Measurements from ENCODE around the gene TBX2.

Gene TBX2

DNA sequence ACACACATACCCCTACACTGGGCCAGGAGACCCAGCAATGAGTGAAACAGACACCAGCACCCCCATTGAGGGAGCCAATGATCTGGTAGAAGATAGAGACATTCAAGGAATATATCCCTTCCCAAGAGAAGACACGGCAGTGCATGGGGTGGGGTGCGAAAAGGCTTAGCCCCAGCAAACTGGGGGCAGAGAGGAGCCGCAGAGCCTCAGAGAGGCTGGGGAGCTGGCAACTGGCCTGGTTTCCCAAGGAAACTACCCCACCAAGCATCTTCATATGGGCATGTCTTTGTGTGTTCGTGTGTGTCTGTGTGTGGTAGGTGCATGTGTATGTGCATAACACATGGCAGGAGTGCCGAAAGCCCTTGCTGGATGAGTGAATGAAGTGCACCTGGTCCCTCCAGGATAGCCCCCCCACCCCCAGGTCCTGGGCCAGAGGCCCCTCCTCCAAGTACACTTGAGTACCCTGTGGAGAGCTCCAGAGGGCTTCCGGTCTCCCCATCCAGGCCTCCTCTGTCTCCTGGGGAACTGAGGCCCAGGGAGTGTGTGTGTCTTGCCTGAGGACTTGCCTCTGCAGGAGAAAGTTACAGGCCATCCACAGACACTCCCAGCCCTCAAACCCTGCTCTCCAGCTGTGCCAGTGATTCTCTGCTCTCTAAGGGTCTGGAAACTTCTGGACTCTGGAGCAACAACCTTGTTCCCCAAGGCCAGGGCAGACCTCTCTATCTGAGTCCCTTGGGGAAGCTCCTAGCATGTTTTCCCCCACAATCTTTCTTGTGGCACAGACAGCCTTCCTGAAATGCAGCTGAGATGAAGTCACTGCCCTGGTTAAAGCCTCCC, 15.9 kb downstream of the TBX2 start:
- DNase-seq: no peak

DNA sequence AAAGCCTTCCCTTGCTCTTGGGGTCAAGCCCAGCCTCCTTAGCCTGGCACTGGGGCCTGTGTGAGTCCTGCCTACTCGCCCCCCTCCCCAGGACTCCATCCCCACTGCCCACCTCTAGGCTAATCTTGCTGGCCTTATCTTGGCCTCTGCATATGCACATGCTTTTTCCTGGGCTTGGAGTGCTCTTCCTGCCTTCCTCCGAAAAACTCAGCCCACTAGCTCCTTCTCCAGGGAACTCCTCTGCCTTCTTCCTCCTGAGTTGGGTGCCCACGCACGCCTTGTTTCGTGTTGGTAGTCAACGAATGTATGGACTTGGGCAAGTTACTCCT, 16.5 kb downstream of the TBX2 start:
- H3K4me1 ChIP-seq (ENCODE audit: control insufficient read depth, insufficient read depth, low read length, poor library complexity, severe bottlenecking): peaks cover 20% of the 10 kb centered on the region

More for the DNA sequence above, 15.9 kb downstream of the TBX2 start:
- Histone ChIP-seq H3K4me3 (ENCODE audit: insufficient read depth, low read depth, low read length, poor library complexity, severe bottlenecking) (no peak overlapping the region), H3K36me3 (ENCODE audit: control insufficient read depth, insufficient read depth, low read length) (no peaks in the 10 kb centered on the region), H3K27me3 (replicated peaks; ENCODE audit: control insufficient read depth, insufficient read depth, low read length, poor library complexity, severe bottlenecking) (peaks cover 15% of the 10 kb centered on the region), H3K27ac (ENCODE audit: insufficient read depth, low read length, poor library complexity, severe bottlenecking) (no peak overlapping the region), H3K4me1 (ENCODE audit: control insufficient read depth, insufficient read depth, low read length, poor library complexity, severe bottlenecking) (peaks cover 26% of the 10 kb centered on the region), H3K9me3 (ENCODE audit: control insufficient read depth, low read length) (no peaks in the 10 kb centered on the region)

DNA sequence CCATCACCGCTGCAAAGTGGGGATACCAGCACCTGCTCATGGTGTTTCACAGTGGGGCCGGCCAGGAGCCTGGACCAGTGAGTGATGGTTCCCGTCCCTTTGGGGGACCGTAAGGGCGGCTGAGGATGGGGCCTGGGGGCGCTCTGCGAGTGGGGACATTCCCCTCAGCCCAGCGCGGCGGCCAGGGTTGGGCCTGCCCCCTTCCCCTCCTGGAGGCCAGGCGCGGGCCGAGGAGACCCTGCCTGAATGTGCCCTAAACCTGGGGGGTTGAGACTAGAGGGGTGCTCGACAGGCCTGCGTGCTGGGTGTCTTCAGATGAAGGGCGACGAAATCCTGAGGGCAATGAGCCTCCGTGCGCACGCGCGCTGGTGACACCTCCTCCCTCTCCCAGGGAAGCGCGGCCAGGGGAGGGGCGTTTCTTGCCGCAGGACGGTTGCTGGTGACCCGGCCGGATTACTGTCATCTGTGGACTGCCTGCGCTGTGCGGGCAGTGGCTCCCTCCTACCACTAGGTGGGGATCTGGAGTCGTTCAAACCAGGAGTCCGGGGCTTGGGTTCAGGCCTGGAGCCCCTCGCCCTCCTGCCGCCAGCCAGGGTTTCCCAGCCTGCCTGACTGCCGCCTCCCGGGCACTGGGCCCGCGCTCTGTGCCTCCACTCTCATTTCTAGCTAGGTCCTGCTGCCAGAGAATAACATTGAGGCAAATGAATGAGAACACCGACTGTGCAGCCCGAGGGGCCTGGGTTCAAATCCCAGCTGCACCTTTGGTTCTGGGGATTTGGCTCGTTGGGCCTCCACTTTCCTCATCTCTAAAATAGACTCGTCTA, 17.1 kb downstream of the TBX2 start:
- peak in 1 of 3 donors; percentile 40 for DNase-seq
- Histone ChIP-seq H3K4me3 (ENCODE audit: insufficient read depth, low read depth, low read length, poor library complexity, severe bottlenecking) (no peak overlapping the region), H3K4me1 (ENCODE audit: control insufficient read depth, insufficient read depth, low read length, poor library complexity, severe bottlenecking) (peaks cover 15% of the 10 kb centered on the region), H3K27me3 (replicated peaks; ENCODE audit: control insufficient read depth, insufficient read depth, low read length, poor library complexity, severe bottlenecking) (peaks cover 6% of the 10 kb centered on the region), H3K9me3 (ENCODE audit: control insufficient read depth, low read length) (no peaks in the 10 kb centered on the region), H3K27ac (ENCODE audit: insufficient read depth, low read length, poor library complexity, severe bottlenecking) (no peak overlapping the region), H3K36me3 (ENCODE audit: control insufficient read depth, insufficient read depth, low read length) (no peaks in the 10 kb centered on the region)

More for the DNA sequence above, 16.5 kb downstream of the TBX2 start:
- Histone ChIP-seq H3K27me3 (replicated peaks; ENCODE audit: control insufficient read depth, insufficient read depth, low read length, poor library complexity, severe bottlenecking) (peaks cover 11% of the 10 kb centered on the region), H3K4me3 (ENCODE audit: insufficient read depth, low read depth, low read length, poor library complexity, severe bottlenecking) (no peak overlapping the region), H3K27ac (ENCODE audit: insufficient read depth, low read length, poor library complexity, severe bottlenecking) (no peak overlapping the region), H3K36me3 (ENCODE audit: control insufficient read depth, insufficient read depth, low read length) (no peaks in the 10 kb centered on the region), H3K9me3 (ENCODE audit: control insufficient read depth, low read length) (no peaks in the 10 kb centered on the region)
- DNase-seq: no peak

DNA sequence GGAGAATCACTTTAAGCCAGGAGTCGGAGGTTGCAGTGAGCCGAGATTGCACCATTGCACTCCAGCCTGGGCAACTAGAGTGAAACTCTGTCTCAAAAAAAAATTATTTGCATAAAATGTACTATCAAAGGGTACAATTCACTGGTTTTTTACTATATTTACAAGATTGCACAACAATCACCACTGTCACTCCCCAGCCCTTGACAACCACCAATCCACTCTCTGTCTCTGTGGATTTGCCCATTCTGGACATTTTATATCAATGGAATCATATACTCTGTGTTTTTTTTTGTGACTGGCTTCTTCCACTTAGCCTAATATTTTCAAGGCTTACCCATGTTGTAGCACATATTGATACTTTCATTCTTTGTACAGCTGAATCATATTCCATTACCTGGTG, 18.8 kb downstream of the TBX2 start:
- no peak overlapping the region for H3K27ac ChIP-seq (ENCODE audit: insufficient read depth, low read length, poor library complexity, severe bottlenecking)
- H3K9me3 ChIP-seq (ENCODE audit: control insufficient read depth, low read length): no peaks in the 10 kb centered on the region
- no peaks in the 10 kb centered on the region for H3K27me3 ChIP-seq (replicated peaks; ENCODE audit: control insufficient read depth, insufficient read depth, low read length, poor library complexity, severe bottlenecking)
- no peak overlapping the region for H3K4me3 ChIP-seq (ENCODE audit: insufficient read depth, low read depth, low read length, poor library complexity, severe bottlenecking)
- no peak for DNase-seq
- H3K4me1 ChIP-seq (ENCODE audit: control insufficient read depth, insufficient read depth, low read length, poor library complexity, severe bottlenecking): peaks cover 7% of the 10 kb centered on the region
- H3K36me3 ChIP-seq (ENCODE audit: control insufficient read depth, insufficient read depth, low read length): no peaks in the 10 kb centered on the region

DNA sequence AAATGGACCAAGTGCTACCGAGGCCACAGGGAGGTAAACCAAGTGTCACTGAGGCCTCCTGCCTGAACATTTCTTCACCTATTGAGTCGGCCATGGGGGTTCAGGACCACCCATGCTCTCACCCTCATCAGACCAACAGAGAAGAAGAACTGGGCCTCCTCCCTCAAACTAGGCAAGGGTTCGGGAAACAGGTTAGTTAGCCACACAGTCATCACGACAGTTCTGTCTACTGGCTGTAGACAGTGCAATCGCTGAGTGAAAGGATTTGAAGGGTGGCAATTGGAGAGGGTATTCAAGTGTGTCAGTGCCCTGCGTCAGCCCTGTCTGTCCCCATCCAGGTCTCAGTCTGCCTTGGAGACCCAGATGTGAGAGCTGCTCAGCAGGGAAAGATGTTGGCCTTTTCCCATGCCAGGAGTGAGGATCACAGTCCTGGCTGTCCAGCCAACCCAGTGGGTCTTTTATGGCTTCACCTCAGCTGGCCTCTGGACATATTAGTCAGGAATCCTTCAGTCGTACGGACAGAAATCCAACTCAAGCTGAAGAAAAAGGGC, 19.9 kb downstream of the TBX2 start:
- H3K27me3 ChIP-seq (replicated peaks; ENCODE audit: control insufficient read depth, insufficient read depth, low read length, poor library complexity, severe bottlenecking): no peaks in the 10 kb centered on the region
- H3K4me1 ChIP-seq (ENCODE audit: control insufficient read depth, insufficient read depth, low read length, poor library complexity, severe bottlenecking): peaks cover 7% of the 10 kb centered on the region
- no peaks in the 10 kb centered on the region for H3K36me3 ChIP-seq (ENCODE audit: control insufficient read depth, insufficient read depth, low read length)
- no peak for DNase-seq
- H3K27ac ChIP-seq (ENCODE audit: insufficient read depth, low read length, poor library complexity, severe bottlenecking): no peak overlapping the region
- H3K9me3 ChIP-seq (ENCODE audit: control insufficient read depth, low read length): no peaks in the 10 kb centered on the region
- H3K4me3 ChIP-seq (ENCODE audit: insufficient read depth, low read depth, low read length, poor library complexity, severe bottlenecking): no peak overlapping the region

DNA sequence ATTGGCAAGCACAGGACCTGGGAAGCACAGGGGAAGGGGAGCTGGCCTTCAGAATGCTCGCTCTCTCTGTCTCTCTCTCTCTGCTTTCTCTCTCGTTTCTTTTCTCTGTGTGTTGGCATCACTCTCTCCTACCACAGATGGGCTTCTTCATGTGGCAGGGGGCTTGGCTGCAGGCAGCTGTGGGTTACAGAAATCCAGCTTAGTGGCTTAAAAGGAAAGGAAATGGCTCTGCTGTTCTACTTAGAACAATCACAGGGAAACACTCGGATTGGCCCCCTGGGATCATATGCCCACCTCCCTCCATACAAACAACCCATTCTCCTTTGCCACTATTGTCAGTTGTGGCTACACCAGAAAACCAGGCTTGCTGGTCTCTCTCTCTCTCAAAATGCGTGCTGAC, 20.4 kb downstream of the TBX2 start:
- H3K27me3 ChIP-seq (replicated peaks; ENCODE audit: control insufficient read depth, insufficient read depth, low read length, poor library complexity, severe bottlenecking): no peaks in the 10 kb centered on the region
- H3K4me3 ChIP-seq (ENCODE audit: insufficient read depth, low read depth, low read length, poor library complexity, severe bottlenecking): no peak overlapping the region
- no peaks in the 10 kb centered on the region for H3K36me3 ChIP-seq (ENCODE audit: control insufficient read depth, insufficient read depth, low read length)

DNA sequence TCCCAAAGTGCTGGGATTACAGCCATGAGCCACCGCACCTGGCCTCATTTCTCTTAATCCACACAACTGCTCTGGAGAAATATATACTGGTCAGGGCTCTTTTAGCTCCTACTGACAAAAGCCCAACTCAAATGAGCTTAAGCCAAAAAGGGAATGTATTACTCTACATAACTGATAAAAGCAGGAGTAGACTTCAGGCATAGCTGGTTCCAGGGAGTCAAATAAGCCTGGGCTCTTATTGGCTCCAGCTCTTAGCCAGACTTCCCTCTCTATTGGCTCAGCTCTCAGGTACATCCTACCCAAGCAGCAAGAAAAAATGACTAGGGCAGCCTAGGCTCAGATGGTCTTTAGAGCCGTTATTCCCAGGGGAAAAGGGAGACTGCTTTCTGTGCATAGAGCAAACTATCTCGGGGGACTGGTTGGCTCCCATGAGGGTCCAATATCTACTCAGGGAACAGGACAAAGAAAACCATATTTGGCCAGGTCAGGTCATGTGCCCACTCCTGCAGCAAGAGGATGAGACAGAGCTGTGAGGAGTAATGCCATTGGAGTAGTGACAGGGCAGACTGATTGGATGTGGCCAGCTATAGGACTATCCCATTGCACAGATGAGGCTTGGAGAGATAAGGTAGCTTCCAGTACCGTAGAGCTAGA, 21.2 kb downstream of the TBX2 start:
- peaks cover 7% of the 10 kb centered on the region for H3K4me1 ChIP-seq (ENCODE audit: control insufficient read depth, insufficient read depth, low read length, poor library complexity, severe bottlenecking)
- H3K27ac ChIP-seq (ENCODE audit: insufficient read depth, low read length, poor library complexity, severe bottlenecking): no peak overlapping the region
- H3K4me3 ChIP-seq (ENCODE audit: insufficient read depth, low read depth, low read length, poor library complexity, severe bottlenecking): no peak overlapping the region
- H3K36me3 ChIP-seq (ENCODE audit: control insufficient read depth, insufficient read depth, low read length): no peaks in the 10 kb centered on the region
- no peak for DNase-seq
- no peaks in the 10 kb centered on the region for H3K9me3 ChIP-seq (ENCODE audit: control insufficient read depth, low read length)
- H3K27me3 ChIP-seq (replicated peaks; ENCODE audit: control insufficient read depth, insufficient read depth, low read length, poor library complexity, severe bottlenecking): no peaks in the 10 kb centered on the region

More for the DNA sequence above, 20.4 kb downstream of the TBX2 start:
- peaks cover 7% of the 10 kb centered on the region for H3K4me1 ChIP-seq (ENCODE audit: control insufficient read depth, insufficient read depth, low read length, poor library complexity, severe bottlenecking)
- no peak for DNase-seq
- no peak overlapping the region for H3K27ac ChIP-seq (ENCODE audit: insufficient read depth, low read length, poor library complexity, severe bottlenecking)
- no peaks in the 10 kb centered on the region for H3K9me3 ChIP-seq (ENCODE audit: control insufficient read depth, low read length)

DNA sequence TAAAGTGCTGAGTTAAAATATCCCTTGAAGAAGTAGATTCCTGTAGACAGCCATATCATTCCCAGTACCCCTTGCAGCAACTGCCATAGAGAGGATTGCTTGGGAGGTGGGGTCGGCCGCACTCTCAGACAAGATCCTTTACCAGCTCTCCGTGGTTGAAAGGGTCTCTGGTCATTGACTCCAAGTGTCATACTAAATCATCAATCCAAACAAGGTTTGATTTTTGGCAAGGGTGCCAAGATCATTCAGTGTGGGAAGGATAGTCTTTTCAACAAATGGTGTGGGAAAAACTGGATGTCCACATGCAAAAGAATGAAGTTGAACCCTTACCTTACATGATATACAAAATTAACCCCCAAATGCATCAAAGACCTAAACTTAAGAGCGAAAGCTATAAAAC, 21.8 kb downstream of the TBX2 start:
- Histone ChIP-seq H3K27ac (ENCODE audit: insufficient read depth, low read length, poor library complexity, severe bottlenecking) (no peak overlapping the region), H3K4me3 (ENCODE audit: insufficient read depth, low read depth, low read length, poor library complexity, severe bottlenecking) (no peak overlapping the region), H3K36me3 (ENCODE audit: control insufficient read depth, insufficient read depth, low read length) (no peaks in the 10 kb centered on the region), H3K9me3 (ENCODE audit: control insufficient read depth, low read length) (no peaks in the 10 kb centered on the region), H3K4me1 (ENCODE audit: control insufficient read depth, insufficient read depth, low read length, poor library complexity, severe bottlenecking) (peaks cover 7% of the 10 kb centered on the region), H3K27me3 (replicated peaks; ENCODE audit: control insufficient read depth, insufficient read depth, low read length, poor library complexity, severe bottlenecking) (no peaks in the 10 kb centered on the region)
- no peak for DNase-seq

DNA sequence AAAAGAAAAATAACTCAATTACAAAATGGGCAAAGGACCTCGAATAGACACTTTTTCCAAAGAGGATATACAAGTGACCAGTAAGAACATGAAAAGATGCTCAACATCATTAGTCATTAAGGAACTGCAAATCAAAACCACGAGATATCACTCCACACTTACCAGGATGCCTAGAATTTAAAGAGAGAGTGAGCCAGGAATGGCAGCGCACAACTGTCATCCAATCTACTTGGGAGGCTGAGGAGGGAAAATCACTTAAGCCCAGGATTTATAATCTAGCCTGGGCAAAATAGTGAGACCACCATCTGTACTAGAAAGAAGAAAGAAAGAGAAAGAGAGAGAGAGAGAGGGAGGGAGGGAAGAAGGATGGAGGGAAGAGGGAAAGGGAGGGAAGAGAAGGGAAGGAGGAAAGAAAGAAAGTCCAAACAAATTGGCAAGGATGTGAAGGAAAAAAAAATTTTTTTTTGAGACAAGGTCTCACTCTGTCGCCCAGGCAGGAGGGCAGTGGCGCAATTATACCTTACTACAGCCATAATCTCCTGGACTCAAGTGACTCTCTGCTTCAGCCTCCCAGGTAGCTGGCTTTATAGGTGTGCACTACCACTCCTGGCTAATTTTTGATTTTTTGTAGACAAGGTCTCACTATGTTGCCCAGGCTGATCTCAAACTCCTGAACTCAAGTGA, 22.6 kb downstream of the TBX2 start:
- H3K36me3 ChIP-seq (ENCODE audit: control insufficient read depth, insufficient read depth, low read length): no peaks in the 10 kb centered on the region
- H3K27ac ChIP-seq (ENCODE audit: insufficient read depth, low read length, poor library complexity, severe bottlenecking): no peak overlapping the region
- DNase-seq: no peak
- no peaks in the 10 kb centered on the region for H3K27me3 ChIP-seq (replicated peaks; ENCODE audit: control insufficient read depth, insufficient read depth, low read length, poor library complexity, severe bottlenecking)
- no peak overlapping the region for H3K4me3 ChIP-seq (ENCODE audit: insufficient read depth, low read depth, low read length, poor library complexity, severe bottlenecking)
- no peaks in the 10 kb centered on the region for H3K4me1 ChIP-seq (ENCODE audit: control insufficient read depth, insufficient read depth, low read length, poor library complexity, severe bottlenecking)
- H3K9me3 ChIP-seq (ENCODE audit: control insufficient read depth, low read length): no peaks in the 10 kb centered on the region

Measured in effector memory CD4-positive, alpha-beta T cell (primary cell).